K562 (cell line): ENCODE measurements around the gene DCAF4. TPM values are rescaled to one million over a fixed set of nuclear protein-coding genes. Genes with fewer than 3 reads are reported as not detected.

Experiments
- AFF1 ChIP-seq, 2 experiments: fragments of 450-650 bp; IDR thresholded peaks; 2 replicates each; pipeline ENCODE4 v1.6.1; 2018; ENCODE audit warnings: mild to moderate bottlenecking in 2 of 2, low read depth in 1 of 2; ENCODE audit not compliant: partially characterized antibody in 2 of 2
- HDAC3 ChIP-seq: fragments of 450-650 bp; IDR thresholded peaks from 2 replicates; pipeline ENCODE4 v1.6.1; 2018; ENCODE audit warnings: borderline replicate concordance, mild to moderate bottlenecking, moderate library complexity; ENCODE audit not compliant: partially characterized antibody
- MNT ChIP-seq, 2 experiments: fragments of 450-650 bp; conservative IDR thresholded peaks; 2 replicates each; pipeline ENCODE4 v1.6.1; 2017; ENCODE audit warnings: mild to moderate bottlenecking in 2 of 2, moderate library complexity in 2 of 2
- NFYB ChIP-seq: IDR thresholded peaks from 2 replicates; pipeline ENCODE4 v1.6.1; 2011; ENCODE audit warnings: mild to moderate bottlenecking, moderate library complexity; ENCODE audit not compliant: insufficient read length; ENCODE audit errors: extremely low read depth
- PKNOX1 ChIP-seq: fragments of 450-650 bp; IDR thresholded peaks from 2 replicates; pipeline ENCODE4 v1.6.1; 2016
- PRDM10 ChIP-seq: fragments of 450-650 bp; IDR thresholded peaks from 2 replicates; pipeline ENCODE4 v1.6.1; 2018; ENCODE audit not compliant: partially characterized antibody
- PURB ChIP-seq: sonication (generic); formaldehyde crosslinking; IDR thresholded peaks from 2 replicates; pipeline ENCODE4 v1.9.0; 2021; ENCODE audit warnings: low read depth, mild to moderate bottlenecking, missing genetic modification reagents
- SPI1 ChIP-seq: IDR thresholded peaks from 2 replicates; pipeline ENCODE4 v1.6.1; 2011; ENCODE audit warnings: low read depth, low read length, control low read depth, borderline replicate concordance
- ZBTB12 ChIP-seq: fragments of 250-450 bp; sonication (Bioruptor Pico); IDR thresholded peaks from 2 replicates; pipeline ENCODE4 v1.4.0; 2020
- ZBTB2 ChIP-seq: fragments of 450-650 bp; IDR thresholded peaks from 2 replicates; pipeline ENCODE4 v1.6.1; 2016; ENCODE audit warnings: antibody characterized with exemption
- ZBTB7A ChIP-seq: IDR thresholded peaks from 2 replicates; pipeline ENCODE4 v1.6.1; 2011; ENCODE audit warnings: low read depth, mild to moderate bottlenecking, low read length, moderate library complexity, borderline replicate concordance; ENCODE audit not compliant: control insufficient read depth
- ZNF696 ChIP-seq: fragments of 250-450 bp; sonication (Bioruptor Pico); conservative IDR thresholded peaks from 2 replicates; pipeline ENCODE4 v1.4.0; 2020; ENCODE audit warnings: mild to moderate bottlenecking, moderate library complexity
- polyA plus RNA-seq, 8 experiments: library from polyadenylated mRNA; depleted of rRNA in 4 of 8; stranded (reverse) in 5 of 8; unstranded in 3 of 8; fragments of >200 nt; fragmentation: Nextera tagmentation in 2 of 8; fragmentation: Illumina TruSeq in 1 of 8; extraction: Ambion mirVana in 2 of 8; extraction: Trizol in 1 of 8; gene quantifications; 2 replicates each; pipeline versions ENCODE4 v1.2.1 to v1.2.3, GENCODE V29; 2011 to 2014; ENCODE audit warnings: inconsistent platforms in 1 of 8, missing spikeins in 1 of 8
- total RNA-seq, 7 experiments: library from RNA; depleted of rRNA in 6 of 7; stranded (reverse); fragments of >200 nt in 6 of 7; fragmentation: Illumina TruSeq in 2 of 7; extraction: Trizol in 2 of 7; gene quantifications; 2 replicates each; pipeline versions ENCODE4 v1.2.1 to v1.2.3, GENCODE V29; 2011 to 2021; ENCODE audit warnings: low replicate concordance in 1 of 7

Gene DCAF4
- total and polyA plus RNA-seq, 9 of the 15 experiments (the other 6 are each of a cell fraction or from before 2014, with no cell fraction given), result 2.7 to 49.2 (median 22.9) TPM

GRCh38 chr14:72893636-72894322 lies 32.5 kb upstream of the DCAF4 start, which contains the start of gene DPF3 (continued):
- no peak for TF ChIP-seq AFF1 (IDR thresholded peaks at IDR 0.05; ENCODE audit: low read depth in 1 of 2, partially characterized antibody in 2 of 2)
- no peak for TF ChIP-seq HDAC3
- TF ChIP-seq ZBTB2, result no peak
- TF ChIP-seq ZNF696, result no peak
- peak; percentile 53 for TF ChIP-seq NFYB
- no peak for TF ChIP-seq ZBTB12 (CRISPR knock-in tag)
- peak; percentile 81 for TF ChIP-seq PKNOX1
- TF ChIP-seq MNT (conservative IDR thresholded peaks at IDR 0.05), result peak in 1 of 2 experiments; percentile 34; a peak in 1 of 4 replicates
- no peak for TF ChIP-seq SPI1
- no peak for TF ChIP-seq PURB (CRISPR knock-in tag)
- no peak for TF ChIP-seq PRDM10
- no peak; the same call in 1 of the 2 replicates for TF ChIP-seq ZBTB7A
